HAP-1 (cell line): ENCODE measurements around the gene MTMR11.
"Not testable (repeated sequence)": the region's sequence is repeated elsewhere in the genome, so short reads cannot be mapped to it uniquely, and the experiment has no call there.

Experiments used
- DNase-seq, 2 experiments: peaks; one replicate each; pipeline ENCODE4 v3.0.0-alpha.2; 2016 to 2020; ENCODE audit warnings: low spot score in 2 of 2
- H3K27me3 ChIP-seq: fragments of 250-450 bp; sonication (Bioruptor Pico); 2 replicates; pipeline ENCODE4 v1.5.1; 2020; ENCODE audit warnings: low read depth, mild to moderate bottlenecking, moderate library complexity
- H3K36me3 ChIP-seq: fragments of 250-450 bp; sonication (Bioruptor Pico); replicated peaks from 2 replicates; pipeline ENCODE4 v1.5.1; 2020; ENCODE audit warnings: mild to moderate bottlenecking
- H3K4me1 ChIP-seq: fragments of 250-450 bp; sonication (Bioruptor Pico); 2 replicates; pipeline ENCODE4 v1.5.1; 2020; ENCODE audit warnings: mild to moderate bottlenecking
- H3K4me3 ChIP-seq: fragments of 250-450 bp; sonication (Bioruptor Pico); 2 replicates; pipeline ENCODE4 v1.5.1; 2020; ENCODE audit warnings: mild to moderate bottlenecking, moderate library complexity
- H3K9me3 ChIP-seq: fragments of 250-450 bp; sonication (Bioruptor Pico); 2 replicates; pipeline ENCODE4 v1.5.1; 2020; ENCODE audit warnings: mild to moderate bottlenecking, moderate library complexity
- in situ Hi-C: fragments of 300-500 bp; cut with MboI; formaldehyde crosslinking; loops from 3 replicates; pipeline ENCODE4 v1.14.3; 2020; ENCODE audit warnings: low sequenced_read_pairs, inconsistent platforms, mixed read lengths

MTMR11 gene

DNA sequence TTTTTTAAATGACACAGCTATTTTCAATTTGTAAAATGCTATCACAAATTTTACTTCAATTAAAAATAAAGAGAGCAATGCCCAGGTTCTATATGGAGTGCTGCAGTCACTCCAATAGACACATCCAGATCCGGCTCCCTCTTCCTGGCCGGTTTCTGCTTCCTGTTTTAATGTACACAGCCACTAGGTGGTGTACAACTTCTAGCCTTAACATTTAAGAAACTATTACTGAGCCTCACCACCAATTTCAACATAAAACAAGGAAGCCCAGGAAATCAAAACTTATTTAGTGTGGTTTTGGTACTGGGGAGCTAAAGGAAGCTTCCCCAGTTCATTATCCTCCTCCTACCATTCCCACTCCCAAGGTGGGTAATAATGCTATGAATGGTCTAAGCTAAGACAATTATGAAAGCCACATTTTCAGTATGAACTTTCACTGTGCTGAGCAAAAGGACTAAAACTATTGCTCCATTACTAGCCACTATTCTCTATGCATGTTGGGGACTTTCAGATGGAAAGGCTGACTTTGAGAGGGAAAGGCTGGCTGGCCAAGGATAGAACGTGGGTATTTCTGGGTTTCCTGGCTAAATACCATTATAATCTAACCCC is 25.5 kb upstream of the MTMR11 start:
- peak; percentile 54 to 55 for DNase-seq

GRCh38 chr1:149957548-149957947 is 20.9 kb upstream of the MTMR11 start:
- DNase-seq, H3K4me1 ChIP-seq, H3K27me3 ChIP-seq, H3K4me3 ChIP-seq, H3K9me3 ChIP-seq, in situ Hi-C loops: not testable (repeated sequence)
- H3K36me3 ChIP-seq: peaks cover 16% of the 10 kb centered on the region

More for the DNA sequence above, 25.5 kb upstream of the MTMR11 start:
- in situ Hi-C loops: loop anchor here (5.0 kb wide), 1 partner anchor 85 kb away; no protein-coding TSS in a partner anchor
- no peak overlapping the region for H3K4me3 ChIP-seq
- H3K4me1 ChIP-seq: no peaks in the 10 kb centered on the region
- no peaks in the 10 kb centered on the region for H3K27me3 ChIP-seq
- H3K36me3 ChIP-seq: peaks cover 39% of the 10 kb centered on the region
- no peaks in the 10 kb centered on the region for H3K9me3 ChIP-seq

DNA sequence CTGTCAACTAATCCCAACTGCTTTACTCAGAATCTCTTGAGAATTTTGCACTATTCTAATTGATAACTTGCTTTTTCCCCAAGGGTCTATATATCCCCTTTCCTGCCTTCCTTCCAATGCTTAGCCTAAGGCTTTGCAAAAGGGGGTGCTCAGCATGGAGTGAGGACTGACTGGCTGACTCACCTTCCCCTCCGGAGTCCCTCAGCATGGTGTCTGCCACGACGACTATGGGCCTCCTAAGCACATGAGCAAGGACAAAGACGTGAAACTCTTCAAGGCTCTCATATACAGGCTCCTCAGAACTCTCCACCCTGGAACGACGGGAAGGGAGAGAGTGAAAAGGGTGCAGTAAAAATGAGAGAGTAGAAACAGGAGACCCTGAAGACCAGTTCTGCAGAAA is 13.2 kb upstream of the MTMR11 start:
- no peak for DNase-seq
- Histone ChIP-seq H3K4me1 (no peaks in the 10 kb centered on the region), H3K4me3 (no peak overlapping the region), H3K36me3 (peaks cover 25% of the 10 kb centered on the region), H3K9me3 (no peaks in the 10 kb centered on the region), H3K27me3 (no peaks in the 10 kb centered on the region)
- in situ Hi-C loops: no loop called here

DNA sequence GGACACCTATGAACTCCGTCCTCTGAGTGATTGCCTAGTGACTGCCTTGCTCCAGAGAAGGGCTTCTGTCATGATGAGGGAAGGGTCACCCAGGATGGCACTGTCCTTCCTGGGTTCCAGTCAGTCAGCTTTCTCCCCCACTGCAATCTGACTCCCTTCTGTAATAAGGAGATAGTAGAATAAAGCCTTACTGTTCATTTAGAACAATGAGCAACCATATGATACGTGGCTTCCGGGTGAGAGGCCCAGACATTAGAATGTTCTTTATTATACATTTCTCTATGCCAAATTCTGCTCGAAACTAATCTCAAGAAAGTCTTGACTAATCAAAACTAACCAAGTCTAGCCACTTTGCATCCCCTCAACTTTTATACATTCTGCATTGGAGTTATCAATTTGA is 8.5 kb upstream of the MTMR11 start:
- no peak overlapping the region for H3K4me3 ChIP-seq
- no peak for DNase-seq
- H3K4me1 ChIP-seq: no peaks in the 10 kb centered on the region
- H3K27me3 ChIP-seq: no peaks in the 10 kb centered on the region
- in situ Hi-C loops: no loop called here
- no peaks in the 10 kb centered on the region for H3K9me3 ChIP-seq
- H3K36me3 ChIP-seq: peaks cover 30% of the 10 kb centered on the region

DNA sequence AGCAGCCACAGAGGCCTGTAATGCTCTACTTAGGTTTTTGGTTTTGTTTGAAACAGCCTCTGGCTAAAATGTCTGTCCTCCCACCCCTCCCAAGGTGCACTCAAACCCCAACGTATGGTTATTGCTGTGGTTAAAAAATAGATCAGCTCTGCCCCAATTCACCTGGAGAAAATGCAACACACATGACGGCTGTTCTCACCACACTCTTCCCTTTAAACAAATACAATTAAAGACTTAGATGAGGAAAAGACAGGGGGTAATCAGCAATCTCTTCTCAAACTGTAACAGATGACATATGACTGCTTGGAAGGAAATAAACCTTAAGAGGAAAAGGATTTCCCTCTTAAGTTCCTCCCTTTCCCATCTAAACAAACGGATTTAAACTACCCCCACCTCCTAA is 6.2 kb upstream of the MTMR11 start:
- Histone ChIP-seq H3K4me1 (peaks cover 8% of the 10 kb centered on the region), H3K4me3 (no peak overlapping the region), H3K36me3 (peaks cover 19% of the 10 kb centered on the region), H3K9me3 (no peaks in the 10 kb centered on the region), H3K27me3 (no peaks in the 10 kb centered on the region)
- no peak for DNase-seq
- in situ Hi-C loops: no loop called here

DNA sequence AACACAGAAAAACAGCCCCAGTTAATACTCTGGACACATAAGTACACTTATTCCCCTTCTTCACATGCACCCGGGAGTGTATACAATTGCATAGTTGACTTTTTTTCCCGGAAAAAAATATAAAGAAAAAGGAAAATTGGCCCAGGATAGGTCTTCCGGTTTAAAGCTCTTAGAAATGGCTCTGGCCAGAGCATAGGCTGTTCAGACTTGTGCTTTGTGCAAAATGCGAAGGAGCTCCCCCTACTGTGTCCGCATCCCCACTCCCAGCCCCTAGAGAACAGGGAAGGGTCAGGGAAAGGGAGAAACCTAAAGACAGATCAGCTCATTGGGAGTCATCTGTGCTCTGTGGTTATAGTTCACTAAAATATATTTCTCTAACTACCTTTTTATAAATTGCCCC is 5.5 kb upstream of the MTMR11 start:
- H3K4me1 ChIP-seq: peaks cover 14% of the 10 kb centered on the region
- H3K27me3 ChIP-seq: no peaks in the 10 kb centered on the region
- H3K4me3 ChIP-seq: no peak overlapping the region
- no peaks in the 10 kb centered on the region for H3K9me3 ChIP-seq
- DNase-seq: peak; percentile 22 to 56
- H3K36me3 ChIP-seq: peaks cover 13% of the 10 kb centered on the region
- in situ Hi-C loops: no loop called here

DNA sequence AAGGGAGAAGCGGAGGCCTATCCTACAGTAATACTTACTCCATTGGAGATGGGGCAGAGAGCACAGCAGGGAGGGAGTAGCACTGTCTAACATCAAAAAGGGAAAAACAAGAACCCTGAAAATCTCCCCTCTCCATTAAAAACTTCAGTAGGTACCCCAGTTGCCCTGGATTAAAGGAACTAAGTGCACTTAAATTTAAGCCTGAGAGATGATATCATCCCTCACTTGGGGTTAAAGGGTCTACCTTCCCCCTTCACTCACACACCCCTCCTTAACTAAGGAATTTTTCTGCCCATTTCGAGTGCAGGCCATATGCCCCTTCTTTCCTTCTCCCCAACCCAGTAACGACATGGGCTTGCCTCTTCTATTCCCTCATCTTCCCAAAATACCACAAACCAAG is 3.7 kb upstream of the MTMR11 start:
- peaks cover 9% of the 10 kb centered on the region for H3K36me3 ChIP-seq
- in situ Hi-C loops: no loop called here
- no peak overlapping the region for H3K4me3 ChIP-seq
- no peak for DNase-seq
- no peaks in the 10 kb centered on the region for H3K9me3 ChIP-seq
- peaks cover 23% of the 10 kb centered on the region for H3K4me1 ChIP-seq
- no peaks in the 10 kb centered on the region for H3K27me3 ChIP-seq

DNA sequence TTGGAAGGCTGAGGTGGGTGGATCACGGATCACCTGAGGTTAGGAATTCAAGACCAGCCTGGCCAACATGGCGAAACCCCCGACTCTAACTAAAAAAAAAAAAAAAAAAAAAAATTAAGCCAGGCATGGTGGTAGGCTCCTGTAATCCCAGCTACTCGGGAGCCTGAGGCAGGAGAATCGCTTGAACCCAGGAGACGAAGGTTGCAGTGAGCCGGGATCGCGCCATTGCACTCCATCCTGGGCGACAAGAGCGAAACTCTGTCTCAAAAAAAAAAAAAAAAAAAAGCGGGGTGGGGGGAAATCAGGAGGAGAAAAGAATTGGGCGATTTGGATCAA is 2.0 kb upstream of the MTMR11 start:
- H3K36me3 ChIP-seq, H3K27me3 ChIP-seq, DNase-seq, in situ Hi-C loops, H3K9me3 ChIP-seq, H3K4me3 ChIP-seq: not testable (repeated sequence)
- H3K4me1 ChIP-seq: peaks cover 23% of the 10 kb centered on the region

DNA sequence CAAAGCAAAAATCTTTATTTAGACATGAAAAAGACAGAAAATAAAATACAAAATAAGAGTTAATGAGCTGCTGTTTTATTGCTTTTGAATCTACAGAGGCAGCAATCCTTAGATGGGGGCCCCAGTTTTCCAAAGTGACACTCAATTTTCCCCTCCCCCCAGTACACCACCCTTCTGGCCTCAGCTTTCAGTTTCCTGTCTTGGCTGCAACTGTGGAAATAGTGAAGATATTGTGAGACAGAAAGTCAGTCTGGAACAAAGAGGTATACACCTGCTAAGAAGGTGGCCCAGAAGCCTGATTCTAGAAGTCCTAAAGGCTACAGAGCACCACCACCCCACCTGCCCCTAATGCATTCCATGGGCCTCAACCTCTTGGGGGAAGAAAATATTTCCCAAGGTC is 1.1 kb upstream of the MTMR11 start:
- Histone ChIP-seq H3K27me3 (no peaks in the 10 kb centered on the region), H3K4me3 (no peak overlapping the region), H3K4me1 (peaks cover 23% of the 10 kb centered on the region), H3K36me3 (no peaks in the 10 kb centered on the region), H3K9me3 (no peaks in the 10 kb centered on the region)
- DNase-seq: no peak
- in situ Hi-C loops: no loop called here

GRCh38 chr1:149936992-149937705 is 470 bp upstream of the MTMR11 start:
- Histone ChIP-seq H3K27me3 (no peaks in the 10 kb centered on the region), H3K36me3 (no peaks in the 10 kb centered on the region), H3K4me1 (peaks cover 23% of the 10 kb centered on the region), H3K9me3 (no peaks in the 10 kb centered on the region), H3K4me3 (peak overlapping the region; percentile 29)
- in situ Hi-C loops: no loop called here
- DNase-seq: no peak

- H3K4me3 ChIP-seq: no peak overlapping the region
- no peaks in the 10 kb centered on the region for H3K9me3 ChIP-seq
- in situ Hi-C loops: no loop called here
- peaks cover 21% of the 10 kb centered on the region for H3K4me1 ChIP-seq
- H3K36me3 ChIP-seq: no peaks in the 10 kb centered on the region
- no peak for DNase-seq
- no peaks in the 10 kb centered on the region for H3K27me3 ChIP-seq
These were observed 2.3 kb downstream of the MTMR11 start for GRCh38 chr1:149934356-149934755.

GRCh38 chr1:149933208-149933607 is 3.5 kb downstream of the MTMR11 start:
- DNase-seq: no peak
- Histone ChIP-seq H3K4me1 (peaks cover 21% of the 10 kb centered on the region), H3K27me3 (no peaks in the 10 kb centered on the region), H3K9me3 (no peaks in the 10 kb centered on the region), H3K36me3 (no peaks in the 10 kb centered on the region), H3K4me3 (no peak overlapping the region)
- in situ Hi-C loops: no loop called here

DNA sequence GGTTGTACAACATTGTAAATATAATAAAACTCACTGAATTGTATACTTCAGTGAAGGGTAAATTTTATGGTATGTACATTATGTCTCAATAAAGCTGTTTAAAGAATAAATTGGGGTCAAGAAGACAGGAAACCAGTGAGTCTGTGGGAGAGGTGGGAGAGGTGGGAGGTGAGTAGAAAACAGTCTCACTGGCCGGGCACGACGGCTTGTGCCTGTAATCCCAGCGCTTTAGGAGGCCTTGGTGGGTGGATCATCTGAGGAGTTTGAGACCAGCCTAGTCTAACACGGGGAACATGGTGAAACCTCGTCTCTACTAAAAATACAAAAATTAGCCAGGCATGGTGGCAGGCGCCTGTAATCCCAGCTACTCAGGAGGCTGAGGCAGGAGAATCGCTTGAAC is 4.2 kb downstream of the MTMR11 start:
- no peaks in the 10 kb centered on the region for H3K9me3 ChIP-seq
- H3K4me1 ChIP-seq: peaks cover 17% of the 10 kb centered on the region
- no peak for DNase-seq
- H3K36me3 ChIP-seq: peaks cover under 1% of the 10 kb centered on the region; the same call in 1 of the 2 replicates
- in situ Hi-C loops: no loop called here
- H3K4me3 ChIP-seq: no peak overlapping the region
- H3K27me3 ChIP-seq: no peaks in the 10 kb centered on the region

DNA sequence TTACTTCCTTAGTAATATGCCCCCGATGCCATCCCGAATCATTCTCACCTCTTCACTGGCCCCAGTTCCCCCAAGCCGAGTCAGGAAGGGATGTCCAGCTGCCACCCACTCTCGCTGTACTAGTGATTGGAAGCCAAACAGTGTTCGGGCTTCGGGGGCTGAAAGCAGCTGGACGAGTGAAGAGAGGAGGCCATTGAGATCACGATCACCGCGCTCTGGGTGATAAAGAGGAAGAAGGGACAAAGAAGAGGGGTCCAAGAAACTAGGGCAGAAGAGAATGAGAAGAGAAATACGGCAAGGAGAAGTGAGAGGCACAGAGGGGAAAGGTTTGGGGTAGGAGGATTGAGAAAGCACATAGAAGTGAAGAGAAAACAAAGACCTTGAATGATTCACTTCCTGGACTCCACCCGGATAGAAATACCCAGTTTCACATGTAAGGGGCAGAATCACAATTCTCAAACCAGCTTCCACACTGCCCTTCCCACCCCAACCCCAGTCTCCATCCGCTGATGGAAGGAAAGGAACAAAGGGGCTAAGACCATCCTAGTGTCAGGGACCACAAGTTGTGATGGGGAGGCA is 5.4 kb downstream of the MTMR11 start:
- no peak overlapping the region for H3K4me3 ChIP-seq
- in situ Hi-C loops: no loop called here
- H3K36me3 ChIP-seq: peaks cover 10% of the 10 kb centered on the region
- no peaks in the 10 kb centered on the region for H3K9me3 ChIP-seq
- H3K27me3 ChIP-seq: no peaks in the 10 kb centered on the region
- no peak for DNase-seq
- H3K4me1 ChIP-seq: peaks cover 9% of the 10 kb centered on the region
